ENCODE measurements around the gene AGXT.

DNA sequence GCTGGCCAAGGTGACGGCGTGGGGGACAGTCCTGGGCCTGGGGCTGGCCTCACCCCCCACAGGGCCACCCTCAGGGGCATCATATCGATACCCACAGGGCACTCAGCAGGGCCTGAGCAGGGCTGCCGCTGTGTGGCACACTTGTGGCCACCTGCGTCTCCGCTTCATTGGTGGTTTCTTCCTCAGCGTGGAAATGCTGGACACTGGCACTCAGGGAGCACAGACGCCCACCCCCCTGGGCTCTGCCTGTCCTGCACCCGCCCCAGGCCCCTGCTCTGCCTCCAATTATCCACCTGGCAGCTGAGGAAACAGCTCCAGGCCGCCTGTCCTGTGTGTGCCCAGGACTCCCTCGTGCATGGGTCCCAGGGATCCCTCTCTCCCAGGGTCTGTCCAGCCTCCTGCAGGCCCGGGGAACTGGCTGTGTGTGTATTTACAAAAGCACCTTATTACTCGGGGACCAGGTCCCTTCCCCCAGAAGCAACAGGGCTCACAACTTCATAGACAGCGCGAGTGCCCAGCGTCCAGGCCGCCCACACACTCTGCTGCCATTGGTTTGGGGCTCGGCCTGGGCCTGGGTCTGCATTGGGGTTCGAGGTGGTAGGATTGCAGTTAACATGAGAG, 50.6 kb downstream of the AGXT start:
- TF ChIP-seq, protein P1, sequence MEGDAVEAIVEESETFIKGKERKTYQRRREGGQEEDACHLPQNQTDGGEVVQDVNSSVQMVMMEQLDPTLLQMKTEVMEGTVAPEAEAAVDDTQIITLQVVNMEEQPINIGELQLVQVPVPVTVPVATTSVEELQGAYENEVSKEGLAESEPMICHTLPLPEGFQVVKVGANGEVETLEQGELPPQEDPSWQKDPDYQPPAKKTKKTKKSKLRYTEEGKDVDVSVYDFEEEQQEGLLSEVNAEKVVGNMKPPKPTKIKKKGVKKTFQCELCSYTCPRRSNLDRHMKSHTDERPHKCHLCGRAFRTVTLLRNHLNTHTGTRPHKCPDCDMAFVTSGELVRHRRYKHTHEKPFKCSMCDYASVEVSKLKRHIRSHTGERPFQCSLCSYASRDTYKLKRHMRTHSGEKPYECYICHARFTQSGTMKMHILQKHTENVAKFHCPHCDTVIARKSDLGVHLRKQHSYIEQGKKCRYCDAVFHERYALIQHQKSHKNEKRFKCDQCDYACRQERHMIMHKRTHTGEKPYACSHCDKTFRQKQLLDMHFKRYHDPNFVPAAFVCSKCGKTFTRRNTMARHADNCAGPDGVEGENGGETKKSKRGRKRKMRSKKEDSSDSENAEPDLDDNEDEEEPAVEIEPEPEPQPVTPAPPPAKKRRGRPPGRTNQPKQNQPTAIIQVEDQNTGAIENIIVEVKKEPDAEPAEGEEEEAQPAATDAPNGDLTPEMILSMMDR (optimal IDR thresholded peaks at IDR 0.05 in 1 of 3, IDR thresholded peaks at IDR 0.05 in 1 of 3, conservative IDR thresholded peaks at IDR 0.05 in 1 of 3; ENCODE audit: extremely low read depth in 1 of 3, insufficient read depth in 2 of 3, low read length in 3 of 3): no peak
- TF ChIP-seq EZH2 (IDR thresholded peaks at IDR 0.05; ENCODE audit: low read length): no peak
